ENCODE results near the gene NSUN7.
"Not testable (repeated sequence)": the region's sequence is repeated elsewhere in the genome, so short reads cannot be mapped to it uniquely, and the experiment has no call there.

Gene NSUN7

GRCh38 chr4:40749717-40750460, at the start of gene NSUN7:
Gene NSUN7 (plus strand): TSS chr4:40749955. CDS start chr4:40750694, 739 bp downstream.
- DNase-seq (ENCODE audit: low spot score) = no peak

DNA sequence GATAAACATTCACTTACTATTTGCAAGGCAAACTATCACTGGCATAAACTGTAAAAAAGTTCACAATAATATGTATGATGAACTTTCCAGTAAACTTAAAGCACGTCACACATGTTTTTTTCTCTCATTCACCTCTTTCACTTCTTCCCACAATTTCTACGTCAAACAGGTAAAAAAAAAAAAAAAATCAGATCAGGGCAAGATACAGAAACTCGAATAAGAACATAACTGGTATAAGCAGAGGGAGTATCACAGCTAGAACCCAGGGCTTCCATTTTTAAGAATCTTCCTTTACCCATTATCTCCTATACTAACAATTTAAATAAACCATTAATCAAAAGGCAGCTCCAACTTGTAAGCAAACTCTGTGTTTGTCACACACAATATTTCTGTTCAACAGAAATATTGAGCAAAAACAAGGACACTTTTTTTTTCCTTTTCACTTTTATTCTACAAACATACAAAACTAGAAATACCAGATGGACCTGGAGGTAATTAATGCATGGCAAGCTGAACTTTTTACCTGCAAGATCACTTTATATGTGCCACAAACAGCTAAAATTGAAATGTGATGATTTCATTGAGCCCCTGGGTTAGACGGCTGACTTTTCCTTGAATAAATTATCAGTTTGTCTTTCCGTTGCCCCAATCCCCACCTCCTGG, 47.5 kb upstream of the NSUN7 start:
- DNase-seq (ENCODE audit: low spot score) = no peak

GRCh38 chr4:40702800-40703151, 47.0 kb upstream of the NSUN7 start:
- no peak for DNase-seq (ENCODE audit: low spot score)

DNA sequence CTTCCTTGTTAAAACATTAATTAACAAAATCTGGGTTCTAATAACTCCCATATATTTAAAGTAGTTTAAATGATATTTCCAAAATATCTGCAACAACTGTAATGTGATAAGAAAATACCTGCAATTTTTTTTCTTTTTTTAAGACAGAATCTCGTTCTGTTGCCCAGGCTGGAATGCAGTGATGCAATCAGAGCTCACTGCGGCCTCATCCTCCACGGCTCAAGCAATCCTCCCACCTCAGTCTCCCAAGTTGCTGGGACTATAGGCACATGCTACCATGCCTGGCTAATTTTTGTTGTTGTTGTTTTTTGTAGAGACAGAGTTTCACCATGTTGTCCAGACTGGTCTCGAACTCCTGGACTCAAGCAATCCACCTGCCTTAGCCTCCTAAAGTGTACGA, 45.7 kb upstream of the NSUN7 start:
- no peak for DNase-seq (ENCODE audit: low spot score)

GRCh38 chr4:40710484-40711254, 39.1 kb upstream of the NSUN7 start:
- DNase-seq (ENCODE audit: low spot score) = no peak

- not testable (repeated sequence) for DNase-seq (ENCODE audit: low spot score)
These were observed 36.8 kb upstream of the NSUN7 start for GRCh38 chr4:40713001-40713400.

DNA sequence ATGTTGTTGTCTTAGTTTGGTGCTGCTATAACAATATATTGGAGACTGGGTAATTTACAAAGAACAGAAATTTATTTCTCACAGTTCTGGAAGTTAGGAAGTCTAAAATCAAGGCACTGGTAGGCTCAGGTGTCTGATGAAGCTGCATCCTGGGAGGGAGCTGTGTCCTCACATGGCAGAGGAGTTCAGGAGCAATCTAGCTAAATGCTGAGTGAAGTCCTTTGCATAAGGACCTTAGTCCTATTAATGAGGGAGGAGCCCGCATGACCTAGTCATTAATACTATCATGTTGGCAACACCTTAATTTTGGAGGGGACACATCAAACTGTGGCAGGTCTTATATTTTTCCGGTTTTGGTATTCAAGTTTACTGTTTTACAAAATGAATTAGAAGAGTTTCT, 36.0 kb upstream of the NSUN7 start:
- no peak for DNase-seq (ENCODE audit: low spot score)

DNA sequence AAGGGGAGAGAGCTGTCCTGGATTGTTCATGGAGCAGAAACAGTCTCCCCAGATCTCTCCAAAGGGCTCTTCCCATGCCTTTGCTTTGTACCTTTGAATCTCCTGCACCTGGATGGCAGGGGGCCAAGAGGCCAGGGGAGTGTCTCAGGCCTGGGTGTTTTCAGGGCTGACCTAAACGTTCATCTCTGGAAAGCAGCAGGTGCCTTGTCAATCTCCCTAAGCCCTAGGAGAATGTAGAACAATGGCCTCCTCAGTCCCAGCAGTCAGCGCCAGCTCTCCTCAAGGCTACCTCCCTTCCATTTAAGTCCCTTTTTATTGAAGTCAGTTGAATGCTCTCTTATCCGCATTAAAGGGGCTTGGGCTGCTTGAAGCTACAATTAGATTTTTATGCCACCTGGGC, 31.2 kb upstream of the NSUN7 start:
- peak; percentile 42 for DNase-seq (ENCODE audit: low spot score)

DNA sequence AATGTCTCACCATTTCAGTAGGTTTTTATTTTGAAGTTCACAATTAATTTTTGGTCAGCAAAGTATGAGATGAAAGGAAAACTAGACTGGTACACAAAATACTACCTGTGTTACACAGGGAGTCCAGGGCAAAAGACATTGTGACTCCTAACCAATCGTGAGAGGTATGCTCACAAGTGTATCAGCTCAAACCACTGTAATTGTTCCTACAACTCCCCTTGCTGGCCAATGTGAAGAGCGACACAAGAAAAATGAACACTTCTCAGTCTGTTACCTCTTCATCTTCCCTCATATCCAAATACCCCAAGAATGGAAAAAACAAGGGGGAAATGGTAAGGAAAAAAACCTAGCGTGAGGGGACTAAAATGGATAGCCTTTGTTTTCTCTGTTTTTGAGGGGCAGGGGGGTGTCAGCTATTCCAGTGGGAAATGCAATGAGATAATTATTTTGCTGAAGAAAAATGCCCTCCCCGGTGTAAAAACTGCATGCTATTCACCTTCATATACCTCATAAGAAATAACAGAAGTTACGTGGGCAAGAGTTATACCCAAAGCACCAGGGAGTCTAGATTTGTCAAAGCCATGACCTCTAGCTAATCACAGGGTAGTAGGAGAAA, 30.6 kb upstream of the NSUN7 start:
- DNase-seq (ENCODE audit: low spot score) = peak; percentile 84

DNA sequence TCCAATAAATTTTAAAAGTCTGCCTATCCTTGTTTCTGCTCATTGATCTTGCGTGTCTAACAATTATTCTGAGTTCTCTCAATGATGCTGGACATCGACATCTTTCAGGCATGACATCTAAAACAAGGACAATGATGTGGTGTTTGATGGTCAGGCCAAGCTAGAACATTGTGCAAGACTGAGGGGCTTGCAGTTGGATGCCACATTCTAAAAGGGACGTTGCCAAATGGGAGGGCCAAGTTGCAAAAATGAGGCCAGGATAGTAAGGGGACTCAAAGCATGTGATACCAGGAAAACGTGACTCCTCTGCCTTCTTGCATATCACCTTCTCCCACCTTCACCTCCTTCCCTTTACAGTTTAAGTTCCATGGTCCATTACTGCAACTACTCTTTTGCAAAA, 29.4 kb upstream of the NSUN7 start:
- DNase-seq (ENCODE audit: low spot score) = no peak

GRCh38 chr4:40720916-40721315, 28.8 kb upstream of the NSUN7 start:
- DNase-seq (ENCODE audit: low spot score) = no peak

DNA sequence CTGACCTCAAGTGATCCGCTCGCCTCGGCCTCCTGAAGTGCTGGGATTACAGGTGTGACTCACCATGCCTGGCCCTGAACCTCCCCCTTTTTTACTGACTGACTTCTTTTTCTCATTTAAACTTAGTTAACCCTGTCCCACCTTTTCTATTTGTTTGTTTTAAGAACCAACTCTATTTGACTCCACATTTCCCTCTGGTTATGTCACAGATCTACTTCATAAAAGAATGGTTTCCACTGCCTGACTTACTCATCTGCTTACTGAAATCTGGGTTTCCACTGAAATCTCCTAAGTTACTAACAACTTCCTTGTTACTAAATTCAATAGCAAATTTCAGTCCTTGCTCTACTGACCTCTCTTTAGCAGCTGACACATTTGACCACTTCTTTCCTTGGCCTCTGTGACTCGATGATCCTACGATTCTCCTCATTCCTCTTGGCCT, 28.0 kb upstream of the NSUN7 start:
- no peak for DNase-seq (ENCODE audit: low spot score)

DNA sequence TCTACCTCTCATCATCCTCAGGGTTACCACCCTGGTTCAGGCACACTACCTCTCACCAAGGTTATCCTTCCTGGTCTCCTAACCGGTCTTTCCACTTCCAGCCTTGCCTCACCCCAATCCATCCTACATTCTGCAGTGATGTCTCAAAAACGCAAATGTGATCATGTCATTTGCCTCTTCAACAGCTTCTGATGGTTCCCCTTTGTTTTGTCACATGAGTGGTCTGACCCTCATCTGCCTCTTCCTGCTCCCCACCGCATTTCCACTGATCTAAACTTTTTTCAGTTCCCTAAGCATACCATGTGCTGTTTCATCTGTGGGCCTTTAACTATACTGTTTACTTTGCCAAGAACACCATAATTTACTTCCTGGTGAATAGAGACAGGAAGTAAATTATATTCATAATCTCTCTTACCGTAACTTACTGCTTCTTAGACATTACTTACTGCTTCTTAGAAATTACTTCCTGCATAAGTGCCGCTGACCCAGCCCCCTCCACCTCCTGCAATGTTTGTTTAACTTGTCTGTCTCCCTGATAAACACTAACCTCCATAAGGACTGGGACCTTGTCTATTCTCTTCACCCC, 27.1 kb upstream of the NSUN7 start:
- no peak for DNase-seq (ENCODE audit: low spot score)

- no peak for DNase-seq (ENCODE audit: low spot score)
These were observed 26.0 kb upstream of the NSUN7 start for GRCh38 chr4:40723728-40724127.

- DNase-seq (ENCODE audit: low spot score) = no peak
These were observed 21.4 kb upstream of the NSUN7 start for GRCh38 chr4:40728333-40728732.

- no peak for DNase-seq (ENCODE audit: low spot score)
These were observed 20.2 kb upstream of the NSUN7 start for GRCh38 chr4:40729555-40729954.

GRCh38 chr4:40730091-40730679, 19.6 kb upstream of the NSUN7 start:
- DNase-seq (ENCODE audit: low spot score) = no peak

DNA sequence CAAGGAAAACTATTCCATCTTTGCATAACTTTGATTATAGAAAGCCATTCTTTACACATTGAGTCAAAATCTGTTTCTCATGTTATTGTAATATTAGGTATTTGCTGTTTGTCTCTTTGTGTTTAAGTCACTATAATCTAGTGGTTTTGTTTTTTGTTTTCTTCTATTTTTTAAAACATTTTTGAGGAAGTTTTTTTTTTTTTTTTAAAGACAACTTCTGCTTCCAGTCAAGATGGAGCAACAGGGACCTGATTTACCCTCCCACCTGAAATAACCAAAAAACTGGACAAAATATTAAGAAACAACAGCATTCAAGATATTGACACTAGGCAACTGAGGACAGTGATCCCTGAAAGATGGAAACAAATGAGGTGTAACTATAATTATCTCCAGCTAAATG, 18.4 kb upstream of the NSUN7 start:
- no peak for DNase-seq (ENCODE audit: low spot score)

DNA sequence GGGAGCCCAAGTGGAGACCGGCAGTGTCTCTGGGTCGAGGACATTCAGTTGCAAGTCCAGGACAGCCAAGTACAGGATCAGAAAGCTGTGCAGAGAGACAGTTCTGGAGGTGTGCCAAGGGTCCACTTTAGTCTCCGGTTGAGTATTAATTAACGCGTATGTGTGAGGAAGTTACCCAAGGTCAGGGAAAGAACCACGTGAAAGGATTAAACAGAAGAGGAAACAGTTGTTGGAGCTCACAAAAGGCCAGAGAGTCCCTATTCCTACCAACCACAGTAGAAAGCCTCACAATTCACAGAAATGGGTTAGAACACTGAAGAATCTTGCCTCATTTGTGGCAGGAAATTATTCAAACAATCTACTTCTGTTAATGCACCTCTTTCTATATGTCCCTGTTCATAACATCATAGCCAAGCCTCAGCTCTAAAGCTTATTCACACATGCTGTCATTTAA, 17.9 kb upstream of the NSUN7 start:
- DNase-seq (ENCODE audit: low spot score) = peak; percentile 17

DNA sequence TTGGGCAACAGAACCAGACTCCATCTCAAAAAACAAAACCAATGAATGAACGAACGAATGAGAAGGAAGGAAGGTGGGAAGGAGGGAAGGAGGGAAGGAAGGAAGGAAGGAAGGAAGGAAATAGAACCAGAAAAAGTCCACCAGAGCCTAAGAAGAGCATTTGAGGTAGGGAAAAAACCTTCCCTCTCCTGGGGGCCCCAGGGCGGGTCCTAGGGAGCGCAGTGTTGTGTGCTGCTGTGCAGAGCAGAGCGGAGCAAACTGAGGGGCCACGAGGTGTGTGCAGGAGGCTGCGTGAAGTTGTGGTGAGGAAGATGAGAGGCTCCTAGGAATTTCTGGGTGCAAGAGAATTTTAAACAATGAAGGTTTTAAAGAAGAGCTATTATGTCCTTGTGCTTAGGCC, 16.0 kb upstream of the NSUN7 start:
- DNase-seq (ENCODE audit: low spot score) = no peak

- DNase-seq (ENCODE audit: low spot score) = no peak
These were observed 15.3 kb upstream of the NSUN7 start for GRCh38 chr4:40734497-40734896.

GRCh38 chr4:40736910-40737309, 12.8 kb upstream of the NSUN7 start:
- peak; percentile 63 for DNase-seq (ENCODE audit: low spot score)

All from cerebellar cortex (tissue), 1 donor.